Vagina (tissue), 2 donors: Measurements from ENCODE around the gene AP4B1.

Source experiments
- CTCF ChIP-seq, 3 experiments: fragments of 450-650 bp in 2 of 3; fragments of 200-600 bp in 1 of 3; sonication (generic) in 1 of 3; IDR thresholded peaks; one replicate each; pipeline ENCODE4 v1.5.1; 2017 to 2019; ENCODE audit warnings: antibody characterized with exemption in 3 of 3, mild to moderate bottlenecking in 2 of 3, moderate library complexity in 2 of 3
- POLR2AphosphoS5 ChIP-seq, 2 donors: sonication (generic); formaldehyde crosslinking; IDR thresholded peaks; one replicate each; pipeline ENCODE4 v1.9.0; 2017; ENCODE audit warnings: antibody characterized with exemption in 2 of 2, mild to moderate bottlenecking in 2 of 2, low read depth in 1 of 2; ENCODE audit not compliant: insufficient read depth in 1 of 2

DNA sequence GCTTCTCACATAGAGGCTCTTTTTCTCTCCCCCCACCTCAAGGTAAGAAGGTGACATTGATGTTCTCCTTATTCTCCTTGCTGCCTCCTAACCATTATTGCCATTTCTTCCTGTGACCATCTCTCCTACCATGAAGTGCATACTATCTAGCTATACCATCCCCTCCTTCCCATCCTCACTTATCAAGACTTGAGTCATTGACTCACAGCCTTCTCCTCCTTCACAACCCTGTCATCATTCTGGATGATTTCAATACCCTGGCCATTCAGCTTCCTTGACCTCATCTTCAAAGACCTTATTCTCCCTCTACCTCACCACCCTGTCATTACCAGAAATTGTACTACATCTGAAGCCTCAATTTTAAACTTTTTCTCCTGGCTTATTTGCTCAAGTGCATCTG lies 13.6 kb upstream of the AP4B1 start:
- TF ChIP-seq CTCF (IDR thresholded peaks at IDR 0.05) (no peak), POLR2AphosphoS5 (IDR thresholded peaks at IDR 0.05; ENCODE audit: insufficient read depth in 1 of 2, low read depth in 1 of 2) (no peak)
